ENCODE measurements around the gene RNF34.
A peak's percentile ranks its signal among the peaks of the same experiment; 100 is the strongest.

Gene RNF34

GRCh38 chr12:121390856-121391255 lies 9.1 kb upstream of the RNF34 start:
- no peak for DNase-seq

GRCh38 chr12:121391619-121392324 lies 8.1 kb upstream of the RNF34 start:
- peak; percentile 97 for DNase-seq

GRCh38 chr12:121392325-121392716 lies 7.6 kb upstream of the RNF34 start:
- no peak for DNase-seq

GRCh38 chr12:121397521-121397920 lies 2.4 kb upstream of the RNF34 start:
- DNase-seq: no peak

GRCh38 chr12:121398355-121398754 lies 1.6 kb upstream of the RNF34 start:
- DNase-seq: no peak

GRCh38 chr12:121400332-121401139 lies 618 bp downstream of the RNF34 start:
- peak; percentile 35 for DNase-seq

- no peak for DNase-seq
Measured at GRCh38 chr12:121403721-121404120, 3.8 kb downstream of the RNF34 start.

GRCh38 chr12:121404734-121405133 lies 4.8 kb downstream of the RNF34 start:
- DNase-seq: no peak

GRCh38 chr12:121405211-121405610 lies 5.3 kb downstream of the RNF34 start:
- no peak for DNase-seq

GRCh38 chr12:121413917-121414316 lies 14.0 kb downstream of the RNF34 start:
- no peak for DNase-seq

GRCh38 chr12:121417847-121418246 lies 17.9 kb downstream of the RNF34 start:
- no peak for DNase-seq

GRCh38 chr12:121420109-121420508 lies 20.2 kb downstream of the RNF34 start:
- DNase-seq: no peak

- no peak for DNase-seq
Measured at GRCh38 chr12:121423253-121423652, 23.3 kb downstream of the RNF34 start.

GRCh38 chr12:121423682-121424623 lies 24.0 kb downstream of the RNF34 start:
- DNase-seq: peak; percentile 59

- DNase-seq: no peak
Measured at GRCh38 chr12:121424624-121424975, 24.7 kb downstream of the RNF34 start.

GRCh38 chr12:121427556-121428050 lies 27.7 kb downstream of the RNF34 start:
- no peak for DNase-seq

- DNase-seq: no peak
Measured at GRCh38 chr12:121428883-121429282, 29.0 kb downstream of the RNF34 start.

GRCh38 chr12:121430833-121431415 lies 31.0 kb downstream of the RNF34 start:
- DNase-seq: no peak

- no peak for DNase-seq
Measured at GRCh38 chr12:121432740-121433480, 33.0 kb downstream of the RNF34 start.

- DNase-seq: no peak
Measured at GRCh38 chr12:121436706-121437105, 36.8 kb downstream of the RNF34 start.

- no peak for DNase-seq
Measured at GRCh38 chr12:121438905-121439304, 39.0 kb downstream of the RNF34 start.

- DNase-seq: no peak
Measured at GRCh38 chr12:121439715-121440114, 39.8 kb downstream of the RNF34 start.
